Stimulated activated CD8-positive, alpha-beta memory T cell treated with anti-CD3 and anti-CD28 coated beads, Interleukin-12 subunit alpha, Interleukin-12 subunit beta, amount 100 ng/mL, for 4 hours (primary cell): Measurements from ENCODE around the gene STK4.
"Not testable (repeated sequence)": the region's sequence is repeated elsewhere in the genome, so short reads cannot be mapped to it uniquely, and the experiment has no call there.

ENCODE experiments used
- DNase-seq: peaks from one replicate; pipeline ENCODE4 v3.0.0-alpha.2; 2020; ENCODE audit warnings: low read depth

STK4 gene

DNA sequence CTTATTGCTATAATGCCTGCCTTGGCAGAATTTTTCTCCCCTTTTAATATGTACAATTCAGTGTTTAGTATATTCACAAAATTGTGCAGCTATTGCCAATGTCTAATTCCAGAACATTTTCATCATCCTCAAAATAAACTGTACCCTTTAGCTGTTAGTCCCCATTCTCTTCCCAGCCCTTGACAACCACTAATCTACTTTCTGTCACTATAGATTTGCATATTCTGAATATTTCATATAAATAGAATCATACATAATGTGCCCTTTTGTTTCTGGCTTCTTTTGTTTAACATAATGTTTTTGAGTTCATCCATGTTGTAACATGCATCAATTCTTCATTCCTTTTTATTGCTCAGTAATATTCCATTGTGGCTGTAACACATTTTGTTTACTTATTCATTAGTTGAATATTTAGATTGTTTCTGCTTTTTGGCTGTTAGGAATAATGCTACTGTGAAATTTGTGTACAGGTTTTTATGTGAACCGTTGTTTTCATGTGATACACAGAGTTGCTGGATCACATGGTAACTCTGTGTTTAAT is 22.4 kb downstream of the STK4 start:
- no peak for DNase-seq

DNA sequence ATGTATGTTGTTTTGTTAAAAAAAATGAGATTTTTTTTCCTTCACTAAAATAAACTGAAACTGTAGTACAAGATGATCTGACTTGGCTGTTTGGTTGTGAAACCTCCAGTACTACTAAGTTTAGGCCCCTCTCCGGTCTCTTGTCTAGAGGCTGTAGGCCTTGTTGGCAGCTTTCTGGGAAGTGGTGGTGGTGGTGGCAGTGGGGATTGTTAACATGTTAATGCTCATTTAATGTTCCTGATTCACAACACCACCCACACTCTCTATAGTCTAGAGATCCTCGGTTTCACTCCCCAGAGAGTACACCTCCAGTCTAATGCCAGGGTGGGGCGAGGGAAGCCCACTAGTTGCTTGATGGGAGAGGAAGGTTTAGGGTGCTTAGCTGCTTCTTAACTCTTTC is 24.1 kb downstream of the STK4 start:
- no peak for DNase-seq

DNA sequence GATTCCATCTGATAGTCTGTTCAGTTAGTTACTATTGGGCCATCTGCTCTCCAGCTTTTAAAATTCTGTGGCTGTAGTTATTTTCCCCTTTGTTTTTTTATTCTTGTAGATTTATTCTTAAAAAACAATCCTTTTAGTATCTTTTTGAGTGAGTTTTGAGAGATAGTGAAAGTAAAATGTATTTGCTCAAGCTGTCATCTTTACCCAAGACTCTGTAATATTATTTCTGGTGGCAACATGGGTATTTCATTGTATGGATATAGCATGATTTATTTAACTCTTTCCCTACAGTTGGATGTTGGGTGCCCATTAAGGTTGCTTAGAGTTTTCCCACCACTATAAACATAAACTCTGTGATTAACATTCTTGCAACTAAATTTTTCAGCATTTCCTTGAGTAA is 24.6 kb downstream of the STK4 start:
- DNase-seq = no peak

DNA sequence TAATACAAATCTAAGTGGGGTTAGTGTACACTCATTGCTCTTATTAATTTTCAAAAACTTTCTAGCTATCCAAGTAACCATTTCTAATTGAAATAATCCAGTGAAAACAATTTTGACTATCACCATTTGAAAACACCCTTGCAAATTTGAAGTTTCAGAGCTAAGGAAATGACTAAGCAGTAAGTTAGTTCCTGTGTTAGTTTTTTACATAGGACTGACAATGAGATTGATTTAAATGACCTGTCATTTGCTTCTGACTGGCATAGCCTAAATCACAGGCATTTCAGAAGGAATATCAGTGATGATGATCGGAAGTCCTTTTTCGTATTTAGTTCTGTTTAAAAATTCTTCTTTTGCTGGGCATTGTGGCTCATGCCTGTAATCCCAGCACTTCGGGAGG is 27.0 kb downstream of the STK4 start:
- DNase-seq = no peak

DNA sequence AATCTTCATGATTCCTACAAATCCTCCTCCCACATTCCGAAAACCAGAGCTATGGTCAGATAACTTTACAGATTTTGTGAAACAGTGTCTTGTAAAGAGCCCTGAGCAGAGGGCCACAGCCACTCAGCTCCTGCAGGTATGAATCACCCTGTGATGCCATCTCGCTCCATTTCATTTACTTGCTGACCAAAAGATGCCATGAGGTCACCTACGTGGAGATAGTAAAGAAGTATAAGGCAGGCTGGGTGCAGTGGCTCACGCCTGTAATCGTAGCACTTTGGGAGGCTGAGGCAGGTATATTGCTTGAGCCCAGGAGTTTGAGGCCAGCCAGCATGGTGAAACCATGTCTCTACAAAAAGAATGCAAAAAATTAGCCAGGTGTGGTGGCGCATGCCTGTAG is 30.9 kb downstream of the STK4 start:
- DNase-seq = no peak

DNA sequence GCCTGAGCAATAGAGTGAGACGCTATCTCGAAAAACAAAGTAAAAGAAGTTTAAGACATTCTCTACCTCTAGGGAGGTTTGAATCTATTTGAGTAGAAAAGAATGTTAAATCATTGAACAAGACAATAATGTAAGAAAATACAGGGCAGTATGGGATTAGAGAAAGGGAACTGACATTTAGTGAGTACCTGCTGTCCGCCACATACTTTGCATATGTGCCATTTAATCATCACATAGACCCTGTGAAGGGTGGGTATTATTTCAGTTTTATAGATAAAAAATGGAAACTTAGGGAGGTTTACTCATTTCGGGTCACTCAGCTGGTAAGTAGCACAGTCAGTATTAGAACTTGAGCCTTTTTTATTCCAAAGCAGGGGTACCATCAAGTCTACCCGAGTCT is 31.4 kb downstream of the STK4 start:
- no peak for DNase-seq

DNA sequence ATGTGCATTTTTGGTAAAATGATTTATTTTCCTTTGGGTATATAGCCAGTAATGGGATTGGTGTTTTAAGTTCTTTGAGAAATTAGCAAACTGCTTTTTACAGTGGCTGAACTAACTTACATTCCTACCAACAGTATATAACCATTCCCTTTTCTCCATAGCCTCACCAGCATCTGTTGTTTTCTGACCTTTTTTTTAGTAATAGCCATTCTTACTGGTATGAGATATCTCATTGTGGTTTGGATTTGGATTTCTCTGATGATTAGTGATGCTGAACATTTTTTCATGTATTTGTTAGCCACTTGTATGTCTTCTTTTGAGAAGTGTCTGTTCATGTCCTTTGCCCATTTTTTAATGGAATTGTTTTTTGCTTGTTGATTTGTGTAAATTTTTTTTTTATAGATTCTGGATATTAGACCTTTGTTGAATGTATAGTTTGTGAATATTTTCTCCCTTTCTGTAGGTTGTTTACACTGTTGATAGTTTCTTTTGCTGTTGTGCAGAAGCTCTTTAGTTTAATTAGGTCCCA is 42.3 kb downstream of the STK4 start:
- DNase-seq = no peak

DNA sequence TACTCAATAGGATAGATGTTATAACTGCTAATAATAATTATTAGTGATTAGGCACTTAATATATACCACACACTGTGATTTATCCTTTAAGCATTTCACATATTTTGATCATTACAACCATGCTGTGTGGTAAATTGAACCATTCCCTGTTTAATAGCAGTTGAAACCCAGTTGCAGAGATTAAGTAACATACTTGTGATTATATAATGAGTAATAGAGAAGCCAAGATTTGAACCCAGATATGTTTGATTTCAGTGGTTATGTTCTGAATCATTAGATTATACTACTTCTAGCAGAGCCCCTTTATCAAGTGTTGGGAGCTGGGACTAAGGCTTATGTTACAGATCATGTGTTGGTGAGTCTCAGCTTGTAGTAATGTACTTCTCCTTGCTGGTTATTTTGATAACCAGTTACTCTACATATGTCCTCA is 44.1 kb downstream of the STK4 start:
- DNase-seq = no peak

DNA sequence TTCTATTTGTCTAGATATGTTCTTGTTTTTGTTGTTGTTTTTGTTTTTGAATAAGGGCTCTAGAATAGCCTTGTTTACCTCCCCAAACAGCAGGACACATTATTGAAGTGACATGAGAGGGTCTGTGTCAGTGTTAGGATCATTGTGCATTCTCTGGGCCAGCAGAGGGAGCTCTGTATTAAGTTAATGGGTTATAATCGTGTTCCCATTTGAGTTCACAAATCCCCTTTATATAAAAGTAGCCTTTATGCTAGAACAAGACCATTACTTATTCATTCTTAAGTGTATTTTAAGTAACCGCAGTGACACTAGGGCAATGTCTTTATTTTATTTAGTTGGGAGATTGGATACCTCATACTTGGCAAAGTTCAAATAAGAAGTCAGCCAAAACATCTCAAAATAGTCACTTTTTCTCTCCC is 44.8 kb downstream of the STK4 start:
- DNase-seq = no peak

DNA sequence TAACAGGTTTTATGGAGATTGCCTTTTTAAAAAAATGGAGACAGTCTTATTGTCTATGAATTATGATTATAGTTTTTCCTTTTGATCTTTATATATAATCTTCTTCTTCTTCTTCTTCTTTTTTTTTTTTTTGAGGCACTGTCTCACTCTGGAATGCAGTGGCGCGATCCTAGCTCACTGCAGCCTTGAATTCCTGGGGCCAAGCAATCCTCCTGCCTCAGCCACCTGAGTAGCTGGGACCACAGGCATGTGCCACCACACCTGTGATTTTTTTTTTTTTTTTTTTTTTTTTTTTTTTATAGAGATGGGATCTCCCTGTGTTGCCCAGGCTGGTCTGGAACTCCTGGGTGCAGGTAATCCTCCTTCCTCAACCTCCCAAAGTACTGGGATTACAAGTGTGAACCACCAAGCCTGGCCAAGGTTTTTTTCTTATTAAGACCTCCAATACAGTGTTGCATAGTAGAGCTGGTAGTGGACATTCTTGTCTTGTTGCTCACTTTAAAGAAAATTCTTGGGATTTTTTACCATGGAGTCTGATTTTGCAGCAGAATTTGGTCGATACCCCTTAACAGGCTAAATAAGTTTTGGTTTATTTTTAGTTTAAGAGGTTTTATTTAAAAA is 46.5 kb downstream of the STK4 start:
- no peak for DNase-seq

DNA sequence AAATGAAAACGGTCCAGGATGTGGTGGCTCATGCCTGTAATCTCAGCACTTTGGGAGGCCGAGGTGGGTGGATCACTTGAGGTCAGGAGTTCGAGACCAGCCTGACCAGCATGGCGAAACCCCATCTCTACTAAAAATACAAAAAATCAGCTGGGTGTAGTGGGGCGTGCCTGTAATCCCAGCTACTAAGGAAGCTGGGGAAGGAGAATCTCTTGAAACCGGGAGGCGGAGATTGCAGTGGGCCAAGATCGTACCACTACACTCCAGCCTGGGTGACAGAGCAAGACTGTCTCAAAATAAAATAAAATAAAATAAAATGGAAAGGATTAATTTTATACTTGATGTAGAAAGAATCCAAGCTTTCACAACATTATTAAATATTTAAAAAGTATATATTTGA is 47.8 kb downstream of the STK4 start:
- not testable (repeated sequence) for DNase-seq

DNA sequence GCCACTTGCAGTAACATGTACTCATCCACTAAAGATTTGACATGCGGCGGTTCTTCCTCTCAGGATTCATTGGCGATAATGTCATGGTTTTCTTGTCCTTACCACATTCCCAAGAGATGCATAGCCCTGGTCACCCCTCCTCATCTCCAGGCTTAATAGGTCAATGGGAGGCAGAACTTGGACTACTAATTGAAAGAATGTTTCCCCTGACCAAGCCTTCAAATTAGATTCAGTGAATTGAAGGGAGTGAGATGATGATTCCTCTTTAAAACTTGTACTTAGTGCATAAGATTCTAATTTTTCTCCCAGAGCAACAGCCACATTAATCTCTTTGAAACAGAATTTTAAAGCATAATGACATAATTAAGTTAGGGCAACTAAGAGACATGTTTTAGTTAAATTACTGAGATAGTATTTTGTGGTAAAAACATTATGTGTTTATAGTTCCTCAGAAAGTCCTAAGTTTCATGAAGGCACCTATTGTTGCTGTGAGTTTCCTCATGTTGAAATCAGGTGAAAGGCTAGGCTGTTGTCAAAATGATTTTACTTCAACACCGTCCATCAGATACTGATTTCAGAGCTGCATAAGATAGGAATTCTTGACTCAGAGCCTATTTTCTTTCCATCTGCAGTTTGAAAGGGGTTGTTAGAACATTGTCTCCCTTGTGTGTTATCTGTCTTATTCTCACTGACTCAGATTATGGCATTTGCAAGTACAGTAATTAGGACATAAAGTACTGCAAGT is 48.5 kb downstream of the STK4 start:
- DNase-seq = no peak

DNA sequence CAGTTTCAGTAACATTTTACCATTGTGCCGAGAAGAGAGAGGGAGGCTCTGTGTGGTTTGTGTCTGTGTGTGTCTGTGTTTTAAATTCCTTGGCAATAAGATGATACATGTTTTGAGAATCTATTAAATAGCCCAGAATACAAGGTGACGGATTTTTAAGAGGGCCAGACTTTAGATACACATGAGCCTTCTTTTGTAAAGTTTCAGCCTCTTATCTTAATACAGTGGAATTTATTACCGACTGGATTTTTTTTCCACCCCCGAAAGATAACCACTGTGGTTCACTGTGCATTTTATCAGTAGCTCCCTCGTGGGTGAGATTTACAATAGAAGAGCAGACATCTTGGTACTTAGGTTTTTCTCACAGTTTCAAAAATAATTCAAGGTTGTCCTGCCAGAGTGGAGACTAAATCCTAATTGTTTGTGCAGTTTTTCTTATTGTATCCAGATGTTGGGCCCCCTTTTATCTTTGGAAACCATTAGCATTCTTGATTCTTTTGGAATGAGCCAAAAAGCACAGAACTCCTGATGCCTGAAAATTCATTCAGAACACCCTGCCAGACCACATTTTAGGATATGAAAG is 49.9 kb downstream of the STK4 start:
- no peak for DNase-seq

DNA sequence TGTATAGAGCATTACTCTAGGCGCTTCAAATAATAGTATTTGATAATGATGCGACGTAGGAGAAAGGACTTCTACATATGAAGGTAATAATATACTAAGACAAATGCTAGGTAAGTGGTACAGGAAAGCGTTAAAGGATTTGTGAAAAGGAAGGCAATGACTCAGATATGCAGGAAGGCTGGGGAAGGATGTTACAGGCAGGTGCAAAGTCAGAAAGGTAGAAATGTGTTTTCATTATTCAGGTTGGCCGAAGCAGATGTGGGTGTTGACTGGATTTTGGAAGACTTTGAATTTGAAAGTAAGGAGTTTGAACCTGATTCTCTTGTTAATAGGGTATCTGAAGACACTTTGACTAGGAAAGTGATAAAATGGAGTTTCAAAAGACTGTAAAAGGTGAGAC is 51.0 kb downstream of the STK4 start:
- no peak for DNase-seq

DNA sequence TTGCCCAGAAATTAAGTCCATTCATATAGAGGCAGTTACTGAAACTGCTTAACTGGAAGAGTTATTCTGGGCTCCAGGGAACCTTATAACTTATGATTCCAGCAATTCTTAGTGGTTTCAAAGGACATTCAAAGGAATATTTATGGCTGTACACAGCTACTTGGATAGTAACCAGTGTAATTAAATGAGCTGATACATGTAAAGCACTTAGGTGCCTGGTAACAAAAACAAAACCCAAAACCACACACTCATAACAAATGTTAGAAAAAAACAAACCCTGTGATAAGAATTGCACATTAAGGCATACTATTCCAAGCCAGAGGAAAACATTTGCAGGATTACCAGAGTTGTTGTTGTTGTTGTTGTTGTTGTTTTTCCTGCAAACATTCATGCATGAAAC is 51.5 kb downstream of the STK4 start:
- DNase-seq = no peak

DNA sequence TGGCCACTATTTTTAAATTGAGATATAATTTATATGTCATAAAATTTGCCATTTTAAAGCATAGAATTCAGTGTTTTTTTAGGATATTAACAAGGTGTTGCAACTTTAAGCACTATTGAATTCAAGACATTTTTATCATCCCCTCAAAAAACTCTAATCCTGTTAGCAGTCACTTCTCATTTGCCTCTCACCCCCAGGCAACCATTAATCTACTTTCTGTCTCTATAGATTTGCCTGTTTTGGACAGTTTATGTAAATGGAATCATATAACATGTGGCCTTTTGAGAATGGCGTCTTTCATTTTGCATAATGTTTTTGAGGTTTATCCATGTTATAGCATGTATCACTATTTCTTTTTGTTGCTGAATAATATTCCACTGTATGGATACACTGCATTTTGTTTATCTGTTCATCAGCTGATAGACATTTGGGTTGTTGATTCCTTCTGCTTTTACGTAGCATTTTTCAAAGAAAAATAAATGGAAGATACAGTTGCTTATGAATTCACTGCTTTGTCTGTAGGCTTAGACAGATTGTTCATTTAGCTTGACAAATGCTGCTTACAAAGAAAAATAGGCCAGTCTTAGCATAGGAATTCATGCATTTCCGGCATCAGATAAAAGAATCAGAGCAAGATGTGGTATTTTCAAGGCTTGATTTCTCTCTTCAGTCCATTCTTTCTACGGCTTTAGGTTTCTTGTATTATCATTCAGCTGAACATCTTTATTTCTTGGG is 52.9 kb downstream of the STK4 start:
- no peak for DNase-seq

DNA sequence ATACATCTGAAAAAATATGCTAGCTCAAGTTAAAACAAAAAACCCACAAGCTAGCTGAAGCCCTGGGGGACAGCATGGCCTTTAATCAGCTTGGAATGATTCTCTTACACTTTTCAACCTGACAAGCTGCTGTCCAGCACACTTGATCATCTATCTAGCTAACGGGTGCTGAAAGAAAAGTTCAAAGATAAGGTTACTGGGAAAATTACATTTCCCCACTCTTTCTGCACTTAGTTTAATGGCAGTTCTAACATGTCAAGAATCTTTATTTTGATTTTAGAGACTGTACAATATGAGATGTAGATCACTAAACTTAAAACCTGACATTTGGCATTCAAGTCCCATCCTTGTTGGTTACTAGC is 53.4 kb downstream of the STK4 start:
- no peak for DNase-seq

DNA sequence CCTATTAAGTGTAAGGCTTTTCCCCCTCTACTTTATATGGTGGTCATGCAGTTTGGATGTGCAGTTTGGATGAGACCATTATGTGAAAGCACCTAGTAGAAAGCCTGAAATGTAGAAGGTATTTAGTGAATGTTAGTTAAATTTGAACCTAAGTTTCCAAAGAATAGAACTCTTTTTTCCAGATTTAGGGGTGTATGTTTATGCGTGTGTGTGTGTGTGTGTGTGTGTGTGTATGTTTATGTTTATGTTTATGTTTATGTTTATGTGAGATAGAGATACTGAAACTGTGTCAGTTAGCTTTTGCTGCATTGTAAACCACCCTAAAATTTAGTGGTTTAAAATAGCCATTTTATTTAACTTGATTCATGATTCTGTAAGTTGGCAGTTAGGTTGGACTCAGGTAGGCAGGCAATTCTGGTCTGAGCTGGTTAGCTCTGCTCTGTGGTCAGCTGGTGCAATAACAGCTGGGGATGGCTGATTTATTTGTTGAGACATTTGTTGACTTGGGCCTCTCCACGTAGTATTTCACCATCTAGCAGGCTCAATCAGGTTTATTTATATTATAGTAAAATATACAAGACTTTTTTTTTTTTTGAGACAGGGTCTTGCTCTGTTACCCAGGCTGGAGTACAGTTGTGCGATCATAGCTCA is 54.0 kb downstream of the STK4 start:
- no peak for DNase-seq

DNA sequence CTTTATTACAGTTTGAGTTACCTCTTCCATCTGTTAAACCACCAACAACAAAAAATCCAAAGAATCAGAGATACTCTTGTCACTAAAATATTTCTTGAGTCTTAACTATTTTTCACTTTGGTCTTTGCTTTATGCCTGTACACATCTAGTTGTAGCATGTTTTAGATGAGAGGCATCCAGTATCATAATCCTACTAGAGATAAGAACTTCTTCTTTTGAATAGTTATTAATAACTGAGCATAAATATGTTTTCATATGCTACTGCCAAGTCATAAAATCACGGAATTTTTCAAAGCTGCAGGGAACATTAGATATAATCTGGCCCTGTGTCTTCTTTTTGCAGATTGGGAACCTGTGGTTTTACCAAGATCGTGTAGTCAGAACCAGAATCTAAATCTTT is 55.3 kb downstream of the STK4 start:
- DNase-seq = no peak

DNA sequence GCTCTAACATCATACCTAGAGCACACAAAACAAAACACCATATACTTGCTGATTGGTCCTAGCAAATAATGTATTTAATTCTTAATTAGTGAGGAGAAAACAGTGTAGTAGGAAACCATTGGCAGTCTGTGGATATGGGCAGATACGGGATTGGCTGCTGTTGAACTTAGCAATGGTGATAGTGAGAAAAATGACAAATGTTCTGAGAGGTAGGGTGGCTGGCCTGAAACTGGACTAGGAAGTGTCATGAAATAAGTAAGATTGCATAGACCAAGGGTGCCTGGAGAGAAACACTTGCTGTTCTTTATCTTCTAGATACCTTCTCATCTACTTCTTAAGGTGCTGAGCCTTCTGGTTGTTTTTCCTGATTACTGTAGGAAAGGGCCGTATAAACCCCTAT is 56.8 kb downstream of the STK4 start:
- not testable (repeated sequence) for DNase-seq

DNA sequence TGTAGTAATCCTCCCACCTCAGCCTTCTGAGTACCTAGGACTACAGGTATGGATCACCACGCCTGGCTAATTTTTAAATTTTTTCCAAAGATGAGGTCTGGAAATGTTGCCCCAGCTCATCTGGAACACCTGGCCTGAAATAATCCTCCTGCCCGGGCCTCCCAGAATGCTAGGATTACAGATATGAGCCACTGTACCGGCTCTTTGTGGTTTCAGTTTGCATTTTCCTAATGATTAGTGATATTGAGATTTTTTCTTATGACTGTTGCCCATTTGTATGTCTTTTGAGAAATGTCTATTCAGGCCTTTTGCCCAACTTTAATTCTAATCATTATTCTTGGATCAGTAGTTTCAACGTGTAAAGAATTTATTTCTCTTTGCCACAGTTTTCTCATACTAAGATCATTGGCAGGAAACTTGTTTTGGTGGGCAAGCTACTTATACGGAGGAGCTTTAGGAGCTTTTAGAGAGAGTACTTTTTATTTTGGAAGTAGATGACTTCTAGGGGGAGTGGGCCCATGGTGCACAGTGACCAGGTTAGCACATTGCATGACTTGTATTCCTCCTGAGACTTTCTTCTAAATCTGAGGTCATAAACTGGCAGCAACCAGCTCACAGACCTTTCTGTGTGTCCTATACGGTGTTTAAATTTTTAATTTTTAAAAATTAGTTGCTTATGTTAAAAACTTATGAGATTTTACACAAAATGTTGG is 62.3 kb downstream of the STK4 start:
- DNase-seq = no peak
